Cardiac muscle cell (in vitro differentiated cells and primary cell): ENCODE data around the gene TIAM2. TPM values are rescaled to one million over a fixed set of nuclear protein-coding genes. Genes with fewer than 3 reads are reported as not detected.

Experiments used
- DNase-seq, 2 donors: peaks; one replicate each; pipeline versions ENCODE4 v3.0.0 to v3.0.0-alpha.2; 2010 to 2017; ENCODE audit warnings: low read depth in 1 of 2, low spot score in 1 of 2
- H3K27ac ChIP-seq: fragments of 200-600 bp; sonication (generic); 2 replicates; pipeline ENCODE4 v1.5.1; 2016
- H3K27me3 ChIP-seq: fragments of 200-600 bp; sonication (generic); 2 replicates; pipeline ENCODE4 v1.6.0; 2016; ENCODE audit warnings: control low read depth
- H3K36me3 ChIP-seq: fragments of 200-600 bp; sonication (generic); 2 replicates; pipeline ENCODE4 v1.5.1; 2016; ENCODE audit warnings: control low read depth
- H3K4me1 ChIP-seq: fragments of 200-600 bp; sonication (generic); 2 replicates; pipeline ENCODE4 v1.8.1; 2017; ENCODE audit warnings: low read depth, mild to moderate bottlenecking, mixed run types
- H3K4me3 ChIP-seq: fragments of 200-600 bp; sonication (generic); 2 replicates; pipeline ENCODE4 v1.5.1; 2016; ENCODE audit warnings: mild to moderate bottlenecking
- H3K9me3 ChIP-seq: fragments of 200-600 bp; sonication (generic); 2 replicates; pipeline ENCODE4 v1.5.1; 2017; ENCODE audit warnings: low read depth, mild to moderate bottlenecking, control low read depth
- CTCF ChIP-seq: IDR thresholded peaks from 2 replicates; pipeline ENCODE4 v1.5.1; 2012; ENCODE audit warnings: low read depth, mild to moderate bottlenecking, low read length
- polyA plus RNA-seq: library from polyadenylated mRNA; unstranded; fragments of >200 nt; fragmentation: Nextera tagmentation; extraction: Ambion mirVana; gene quantifications from 2 replicates; pipeline ENCODE4 v1.2.1, GENCODE V29; 2016
- total RNA-seq: library from RNA; depleted of rRNA; stranded (reverse); fragments of >200 nt; gene quantifications from 2 replicates; pipeline ENCODE4 v1.2.3, GENCODE V29; 2016

TIAM2 gene
- total and polyA plus RNA-seq, 2 experiments from 2014 or later: 3.9 to 12.4 TPM

GRCh38 chr6:155196911-155197310, 201.8 kb downstream of the TIAM2 start:
- H3K27me3 ChIP-seq: no peaks in the 10 kb centered on the region
- no peaks in the 10 kb centered on the region for H3K9me3 ChIP-seq
- TF ChIP-seq CTCF: no peak
- H3K4me1 ChIP-seq: no peaks in the 10 kb centered on the region
- H3K27ac ChIP-seq: no peak overlapping the region
- no peak for DNase-seq
- no peaks in the 10 kb centered on the region for H3K36me3 ChIP-seq
- no peak overlapping the region for H3K4me3 ChIP-seq

GRCh38 chr6:155197932-155198331, 202.8 kb downstream of the TIAM2 start:
- no peak for TF ChIP-seq CTCF
- H3K4me1 ChIP-seq: no peaks in the 10 kb centered on the region
- H3K27ac ChIP-seq: no peak overlapping the region
- no peak for DNase-seq
- no peaks in the 10 kb centered on the region for H3K9me3 ChIP-seq
- no peaks in the 10 kb centered on the region for H3K27me3 ChIP-seq
- H3K36me3 ChIP-seq: no peaks in the 10 kb centered on the region
- no peak overlapping the region for H3K4me3 ChIP-seq

- TF ChIP-seq CTCF: no peak
Measured at GRCh38 chr6:155200012-155200411, 204.9 kb downstream of the TIAM2 start.

GRCh38 chr6:155201461-155202226, 206.5 kb downstream of the TIAM2 start:
- no peak overlapping the region for H3K4me3 ChIP-seq
- TF ChIP-seq CTCF: no peak
- H3K27me3 ChIP-seq: peaks cover 3% of the 10 kb centered on the region
- no peaks in the 10 kb centered on the region for H3K4me1 ChIP-seq
- H3K9me3 ChIP-seq: no peaks in the 10 kb centered on the region
- no peak for DNase-seq
- no peak overlapping the region for H3K27ac ChIP-seq
- H3K36me3 ChIP-seq: no peaks in the 10 kb centered on the region

More at GRCh38 chr6:155200012-155200411, 204.9 kb downstream of the TIAM2 start:
- DNase-seq: no peak
- Histone ChIP-seq H3K9me3 (no peaks in the 10 kb centered on the region), H3K4me3 (no peak overlapping the region), H3K27ac (no peak overlapping the region), H3K4me1 (no peaks in the 10 kb centered on the region), H3K27me3 (no peaks in the 10 kb centered on the region), H3K36me3 (no peaks in the 10 kb centered on the region)

- Histone ChIP-seq H3K36me3 (no peaks in the 10 kb centered on the region), H3K27ac (no peak overlapping the region), H3K27me3 (peaks cover 17% of the 10 kb centered on the region), H3K4me1 (no peaks in the 10 kb centered on the region), H3K9me3 (no peaks in the 10 kb centered on the region), H3K4me3 (no peak overlapping the region)
- no peak for DNase-seq
- no peak for TF ChIP-seq CTCF
Measured at GRCh38 chr6:155207223-155207622, 212.1 kb downstream of the TIAM2 start.
